ENCODE results near the gene RPS4Y1. TPM values are rescaled to one million over a fixed set of nuclear protein-coding genes. Genes with fewer than 3 reads are reported as not detected.

Gene RPS4Y1
- total and polyA plus RNA-seq, 11 donors, result 158 to 334 (median 188) TPM; not detected in 5

DNA sequence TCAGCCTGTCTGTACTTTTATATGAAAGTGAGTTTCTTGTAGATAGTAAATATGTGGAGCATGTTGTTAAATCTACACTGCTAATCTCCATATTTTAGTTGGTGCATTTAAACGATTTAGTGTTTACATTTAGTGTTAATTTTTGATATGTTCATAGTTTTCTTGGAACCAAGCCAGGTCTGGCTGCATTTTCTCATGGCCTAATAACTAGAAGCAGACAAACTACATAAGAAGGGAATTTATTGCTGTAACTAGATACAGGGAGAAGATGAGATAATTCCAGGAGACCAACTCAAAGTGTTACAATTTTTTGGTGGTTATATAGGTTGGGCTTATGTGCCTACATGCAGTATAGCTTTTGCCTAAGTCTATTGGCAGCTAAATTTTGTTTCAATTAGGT lies 32.8 kb downstream of the RPS4Y1 start:
- intact Hi-C loops (cut with DNase I), result no loop called here
- Histone ChIP-seq H3K27ac (no peak overlapping the region), H3K27me3 (no peaks in the 10 kb centered on the region), H3K9me3 (no peaks in the 10 kb centered on the region), H3K4me3 (no peak overlapping the region), H3K4me1 (no peaks in the 10 kb centered on the region), H3K36me3 (no peaks in the 10 kb centered on the region)
- DNase-seq, result no peak
- no peak for ATAC-seq
- no peak for TF ChIP-seq POLR2A (IDR thresholded peaks at IDR 0.05)
- no peak for TF ChIP-seq CTCF (IDR thresholded peaks at IDR 0.05)
- 46 to 48% methylated on average over 1 of the region's 1 CpG; no CpG with 5 or more reads in 2 of the 4 donors for WGBS, 4 donors

GRCh38 chrY:2883561-2883960 lies 42.2 kb downstream of the RPS4Y1 start:
- intact Hi-C loops (cut with DNase I), result no loop called here
- H3K9me3 ChIP-seq, result no peaks in the 10 kb centered on the region
- peaks cover 0 to 2% (median 0%) of the 10 kb centered on the region in 12 donors for H3K4me1 ChIP-seq
- H3K4me3 ChIP-seq, result no peak overlapping the region
- DNase-seq (no peak), ATAC-seq (no peak)
- WGBS, 4 donors, result 43 to 45% methylated on average over 1 of the region's 1 CpG; no CpG with 5 or more reads in 2 of the 4 donors
- H3K36me3 ChIP-seq, result no peaks in the 10 kb centered on the region
- TF ChIP-seq CTCF (IDR thresholded peaks at IDR 0.05), result no peak
- no peak for TF ChIP-seq POLR2A (IDR thresholded peaks at IDR 0.05)
- no peak overlapping the region for H3K27ac ChIP-seq
- no peaks in the 10 kb centered on the region for H3K27me3 ChIP-seq

DNA sequence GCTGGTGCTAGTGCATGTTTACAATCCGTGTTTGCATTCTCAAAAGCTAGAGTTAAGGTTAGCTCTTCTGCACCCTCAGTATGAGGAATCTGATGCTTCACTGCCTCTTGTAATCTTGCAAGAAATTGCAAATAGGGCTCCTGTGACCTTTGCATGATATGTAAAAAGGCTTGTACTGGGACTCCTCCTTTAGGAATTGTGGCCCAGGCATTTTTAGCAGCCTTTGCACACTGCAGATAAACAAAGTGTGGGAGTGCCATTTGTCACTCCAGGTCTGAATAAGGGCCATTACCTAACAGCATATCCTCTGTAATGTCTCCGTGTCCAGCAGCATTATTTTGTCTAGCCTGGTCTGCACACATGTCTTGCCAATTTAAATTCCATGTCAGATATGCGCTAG lies 44.5 kb downstream of the RPS4Y1 start:
- ATAC-seq, result no peak

DNA sequence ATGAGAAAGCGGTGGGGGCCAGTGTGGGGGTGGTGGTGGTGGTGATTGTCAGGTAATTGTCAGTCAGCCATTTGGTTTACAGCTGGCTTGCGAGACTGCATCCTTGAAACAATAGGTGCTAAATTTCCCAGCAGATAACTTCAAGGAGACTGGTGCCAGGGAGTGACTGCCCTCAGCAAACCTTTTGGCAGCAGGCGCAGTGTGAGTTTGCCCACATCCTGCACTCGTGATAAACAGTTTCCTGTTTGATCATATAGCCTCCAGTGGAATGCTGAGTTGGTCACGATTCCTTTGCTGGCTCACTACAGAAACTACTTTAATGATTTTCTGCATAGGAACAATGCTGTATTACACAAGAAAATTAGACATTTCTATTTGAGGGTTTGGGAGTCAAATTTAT lies 46.0 kb downstream of the RPS4Y1 start:
- Histone ChIP-seq H3K4me1 (peaks cover 0 to 2% (median 0%) of the 10 kb centered on the region in 12 donors), H3K9me3 (no peaks in the 10 kb centered on the region), H3K27me3 (no peaks in the 10 kb centered on the region), H3K4me3 (no peak overlapping the region), H3K36me3 (no peaks in the 10 kb centered on the region), H3K27ac (no peak overlapping the region)
- no peak for DNase-seq
- no peak for ATAC-seq
- intact Hi-C loops (cut with DNase I), result no loop called here
- 33 to 43% methylated on average over 5 of the region's 5 CpGs; no CpG with 5 or more reads in 2 of the 4 donors for WGBS, 4 donors
- no peak for TF ChIP-seq CTCF (IDR thresholded peaks at IDR 0.05)
- no peak for TF ChIP-seq POLR2A (IDR thresholded peaks at IDR 0.05)

More for the DNA sequence above, 44.5 kb downstream of the RPS4Y1 start:
- no peak for TF ChIP-seq POLR2A (IDR thresholded peaks at IDR 0.05)
- no peak for TF ChIP-seq CTCF (IDR thresholded peaks at IDR 0.05)
- H3K27me3 ChIP-seq, result no peaks in the 10 kb centered on the region
- intact Hi-C loops (cut with DNase I), result no loop called here
- H3K4me1 ChIP-seq, result peaks cover 0 to 2% (median 0%) of the 10 kb centered on the region in 12 donors
- 44 to 47% methylated on average over 3 of the region's 3 CpGs; no CpG with 5 or more reads in 2 of the 4 donors for WGBS, 4 donors
- H3K27ac ChIP-seq, result no peak overlapping the region
- no peak overlapping the region for H3K4me3 ChIP-seq
- H3K9me3 ChIP-seq, result no peaks in the 10 kb centered on the region
- no peak for DNase-seq
- H3K36me3 ChIP-seq, result no peaks in the 10 kb centered on the region

Data from heart left ventricle (tissue), 16 donors.